H9 (cell line): ENCODE data around the gene KIF4A. TPM values are rescaled to one million over a fixed set of nuclear protein-coding genes. Genes with fewer than 3 reads are reported as not detected.

Experiments used
- DNase-seq: peaks from one replicate; pipeline ENCODE4 v3.0.0-alpha.2; 2017
- H2AFZ ChIP-seq: one replicate; pipeline ENCODE4 v1.6.1; 2013; ENCODE audit warnings: mild to moderate bottlenecking, low read length, control low read depth, moderate library complexity
- H2AK5ac ChIP-seq: 2 replicates; pipeline ENCODE4 v1.6.1; 2013; ENCODE audit warnings: low read length, control low read depth, mixed read lengths; ENCODE audit not compliant: insufficient read length
- H2BK120ac ChIP-seq: one replicate; pipeline ENCODE4 v1.6.1; 2013; ENCODE audit warnings: low read depth, mild to moderate bottlenecking, low read length, control low read depth, inconsistent platforms; ENCODE audit not compliant: poor library complexity, severe bottlenecking
- H2BK12ac ChIP-seq: 2 replicates; pipeline ENCODE4 v1.6.1; 2013; ENCODE audit warnings: low read length, control low read depth, mixed read lengths, low read depth; ENCODE audit not compliant: insufficient read length
- H2BK15ac ChIP-seq: 2 replicates; pipeline ENCODE4 v1.6.1; 2013; ENCODE audit warnings: low read depth, low read length, control low read depth
- H2BK20ac ChIP-seq: one replicate; pipeline ENCODE4 v1.6.1; 2013; ENCODE audit warnings: low read depth, mild to moderate bottlenecking, low read length, control low read depth, inconsistent platforms; ENCODE audit not compliant: poor library complexity, severe bottlenecking
- H2BK5ac ChIP-seq: 2 replicates; pipeline ENCODE4 v1.6.1; 2013; ENCODE audit warnings: low read length, control low read depth, mixed read lengths; ENCODE audit not compliant: insufficient read length
- H3K14ac ChIP-seq: 2 replicates; pipeline ENCODE4 v1.6.1; 2013; ENCODE audit warnings: low read length, control low read depth; ENCODE audit not compliant: insufficient read depth
- H3K18ac ChIP-seq: 2 replicates; pipeline ENCODE4 v1.6.1; 2013; ENCODE audit warnings: low read depth, mild to moderate bottlenecking, mixed read lengths, low read length, control low read depth; ENCODE audit not compliant: insufficient read length
- H3K23ac ChIP-seq: 2 replicates; pipeline ENCODE4 v1.6.1; 2013; ENCODE audit warnings: low read length, control low read depth, mixed read lengths, low read depth; ENCODE audit not compliant: insufficient read length
- H3K23me2 ChIP-seq: 2 replicates; pipeline ENCODE4 v1.6.1; 2013; ENCODE audit warnings: low read depth, mild to moderate bottlenecking, mixed read lengths, low read length, control low read depth; ENCODE audit not compliant: insufficient read length, poor library complexity, severe bottlenecking
- H3K27ac ChIP-seq: 2 replicates; pipeline ENCODE4 v1.5.1; 2013; ENCODE audit warnings: low read length, control low read depth, mixed read lengths, low read depth; ENCODE audit not compliant: insufficient read length
- H3K27me3 ChIP-seq: 2 replicates; pipeline ENCODE4 v1.6.1; 2013; ENCODE audit warnings: low read length, control low read depth, inconsistent platforms; ENCODE audit not compliant: insufficient read depth
- H3K4ac ChIP-seq: 2 replicates; pipeline ENCODE4 v1.6.1; 2013; ENCODE audit warnings: low read depth, mild to moderate bottlenecking, control low read depth, inconsistent platforms, low read length, moderate library complexity
- H3K4me1 ChIP-seq: 2 replicates; pipeline ENCODE4 v1.6.1; 2013; ENCODE audit warnings: low read length, control low read depth, inconsistent platforms; ENCODE audit not compliant: insufficient read depth
- H3K4me2 ChIP-seq: 2 replicates; pipeline ENCODE4 v1.6.1; 2013; ENCODE audit warnings: low read length, control low read depth, mixed read lengths; ENCODE audit not compliant: insufficient read length, insufficient read depth
- H3K56ac ChIP-seq: 2 replicates; pipeline ENCODE4 v1.6.1; 2013; ENCODE audit warnings: low read depth, mild to moderate bottlenecking, mixed read lengths, low read length, control low read depth; ENCODE audit not compliant: insufficient read length
- H3K79me1 ChIP-seq: 2 replicates; pipeline ENCODE4 v1.6.1; 2013; ENCODE audit warnings: low read depth, mild to moderate bottlenecking, moderate library complexity, low read length, control low read depth, inconsistent platforms; ENCODE audit not compliant: insufficient read depth, poor library complexity, severe bottlenecking
- H3K79me2 ChIP-seq: 2 replicates; pipeline ENCODE4 v1.6.1; 2013; ENCODE audit warnings: low read length, control low read depth, inconsistent platforms; ENCODE audit not compliant: insufficient read depth
- H3K9ac ChIP-seq: 2 replicates; pipeline ENCODE4 v1.6.1; 2013; ENCODE audit warnings: low read length, control low read depth, mixed read lengths; ENCODE audit not compliant: insufficient read length; ENCODE audit errors: extremely low read depth
- H3K9me3 ChIP-seq: one replicate; pipeline ENCODE4 v1.6.1; 2013; ENCODE audit warnings: low read depth, low read length, inconsistent platforms; ENCODE audit not compliant: control insufficient read depth
- H3T11ph ChIP-seq: one replicate; pipeline ENCODE4 v1.6.1; 2013; ENCODE audit warnings: mild to moderate bottlenecking, low read length, control low read depth, inconsistent platforms
- H4K20me1 ChIP-seq: one replicate; pipeline ENCODE4 v1.6.1; 2013; ENCODE audit not compliant: control insufficient read depth, insufficient read length, insufficient read depth
- H4K5ac ChIP-seq: 2 replicates; pipeline ENCODE4 v1.6.1; 2013; ENCODE audit warnings: low read depth, mild to moderate bottlenecking, mixed read lengths, low read length, control low read depth; ENCODE audit not compliant: insufficient read length
- H4K8ac ChIP-seq: replicated peaks from 2 replicates; pipeline ENCODE4 v1.6.1; 2013; ENCODE audit warnings: low read length, control low read depth, mixed read lengths, low read depth; ENCODE audit not compliant: insufficient read length
- H4K91ac ChIP-seq: 2 replicates; pipeline ENCODE4 v1.6.1; 2013; ENCODE audit warnings: low read depth, mild to moderate bottlenecking, moderate library complexity, mixed read lengths, low read length, control low read depth; ENCODE audit not compliant: insufficient read length
- H3K27ac Mint-ChIP-seq, 3 experiments: 2 replicates in 2 of 3; 3 replicates in 1 of 3; pipeline ENCODE4 v1.8.0; 2020 to 2021; ENCODE audit warnings: mixed read lengths in 3 of 3, mild to moderate bottlenecking in 1 of 3, moderate library complexity in 1 of 3
- H3K27me3 Mint-ChIP-seq: 2 replicates; pipeline ENCODE4 v1.8.0; 2021; ENCODE audit warnings: low read depth, mild to moderate bottlenecking, moderate library complexity, mixed read lengths
- H3K36me3 Mint-ChIP-seq, 3 experiments: 2 replicates in 2 of 3; 3 replicates in 1 of 3; pipeline ENCODE4 v1.8.0; 2020 to 2021; ENCODE audit warnings: low read depth in 3 of 3, mixed read lengths in 3 of 3; ENCODE audit not compliant: insufficient read depth in 1 of 3
- H3K4me1 Mint-ChIP-seq, 2 experiments: 2 replicates each; pipeline ENCODE4 v1.8.0; 2020; ENCODE audit warnings: mixed read lengths in 2 of 2
- H3K4me3 Mint-ChIP-seq, 2 experiments: 2 replicates in 1 of 2; 3 replicates in 1 of 2; pipeline ENCODE4 v1.8.0; 2020 to 2021; ENCODE audit warnings: mild to moderate bottlenecking in 2 of 2, mixed read lengths in 2 of 2, moderate library complexity in 1 of 2
- H3K9me3 Mint-ChIP-seq, 2 experiments: 2 replicates in 1 of 2; 3 replicates in 1 of 2; pipeline ENCODE4 v1.8.0; 2020; ENCODE audit warnings: mild to moderate bottlenecking in 2 of 2, mixed read lengths in 2 of 2, moderate library complexity in 1 of 2
- WGBS: extraction: QIAGEN DNeasy Blood & Tissue Kit; methylation state at CpG from one replicate; pipeline ENCODE4 v1.1.7; 2013; ENCODE audit warnings: missing lambda C conversion rate, low lambda C conversion rate, mixed read lengths; ENCODE audit not compliant: insufficient read length; ENCODE audit errors: extremely low coverage; 5-methylcytosine and 5-hydroxymethylcytosine counted together
- total RNA-seq: library from RNA; stranded (reverse); gene quantifications from 2 replicates; pipeline ENCODE4 v1.2.1, GENCODE V29; 2021
- TF ChIP-seq, protein P1 (sequence below): fragments of 200-600 bp; sonication (generic); conservative IDR thresholded peaks from 3 replicates; pipeline ENCODE4 v1.8.0; 2021; ENCODE audit warnings: antibody characterized with exemption, mild to moderate bottlenecking

Gene KIF4A
- total RNA-seq, 1 experiment from 2014 or later = 41.8 TPM

DNA sequence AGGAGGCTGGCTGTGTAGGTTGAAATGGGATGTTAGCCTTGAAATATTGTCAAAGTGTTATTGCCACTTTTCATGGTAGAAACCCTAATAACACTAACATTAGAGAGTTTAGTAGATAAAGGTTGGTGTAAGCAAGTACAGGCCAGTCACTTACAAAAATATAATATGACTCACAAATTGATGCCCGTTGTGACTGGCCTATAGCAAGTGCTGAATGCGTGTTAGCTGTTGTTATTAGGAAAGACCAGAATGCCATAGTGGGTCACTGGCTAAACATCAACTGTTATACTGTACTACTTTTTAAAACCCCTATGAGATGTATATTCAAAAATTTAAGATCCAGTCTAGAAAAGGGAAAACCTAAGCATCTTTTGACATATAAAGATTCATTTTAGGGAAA, 112.8 kb downstream of the KIF4A start:
- Mint-ChIP-seq H3K27ac (no peak overlapping the region), H3K4me3 (no peak overlapping the region), H3K9me3 (peaks cover 48 to 50% of the 10 kb centered on the region in 2 experiments), H3K4me1 (no peaks in the 10 kb centered on the region), H3K36me3 (peaks cover 18 to 67% (median 52%) of the 10 kb centered on the region in 3 experiments; a peak in 6 of 7 replicates), H3K27me3 (no peaks in the 10 kb centered on the region)
- Histone ChIP-seq H2BK20ac (no peak overlapping the region), H3K56ac (no peak overlapping the region), H2BK15ac (no peak overlapping the region), H3K27ac (no peak overlapping the region), H3K18ac (no peak overlapping the region), H3K4me1 (no peaks in the 10 kb centered on the region), H3K27me3 (no peaks in the 10 kb centered on the region), H4K8ac (no peak overlapping the region), H2AFZ (no peak overlapping the region), H4K20me1 (no peaks in the 10 kb centered on the region), H2BK120ac (no peak overlapping the region), H3K9ac (no peak overlapping the region), H3K79me2 (0 out of 2 replicates have a peak, but pooled peaks cover 2% of the 10 kb centered on the region), H3K9me3 (peaks cover 44% of the 10 kb centered on the region), H3K79me1 (no peaks in the 10 kb centered on the region), H3K23me2 (no peaks in the 10 kb centered on the region), H3K4ac (no peak overlapping the region), H3K23ac (no peak overlapping the region), H3K14ac (no peak overlapping the region), H2AK5ac (no peak overlapping the region), H4K5ac (no peak overlapping the region), H4K91ac (no peak overlapping the region), H2BK12ac (no peak overlapping the region), H2BK5ac (no peak overlapping the region), H3T11ph (no peak overlapping the region), H3K4me2 (no peak overlapping the region)
- no peak for DNase-seq
- TF ChIP-seq, protein P1, sequence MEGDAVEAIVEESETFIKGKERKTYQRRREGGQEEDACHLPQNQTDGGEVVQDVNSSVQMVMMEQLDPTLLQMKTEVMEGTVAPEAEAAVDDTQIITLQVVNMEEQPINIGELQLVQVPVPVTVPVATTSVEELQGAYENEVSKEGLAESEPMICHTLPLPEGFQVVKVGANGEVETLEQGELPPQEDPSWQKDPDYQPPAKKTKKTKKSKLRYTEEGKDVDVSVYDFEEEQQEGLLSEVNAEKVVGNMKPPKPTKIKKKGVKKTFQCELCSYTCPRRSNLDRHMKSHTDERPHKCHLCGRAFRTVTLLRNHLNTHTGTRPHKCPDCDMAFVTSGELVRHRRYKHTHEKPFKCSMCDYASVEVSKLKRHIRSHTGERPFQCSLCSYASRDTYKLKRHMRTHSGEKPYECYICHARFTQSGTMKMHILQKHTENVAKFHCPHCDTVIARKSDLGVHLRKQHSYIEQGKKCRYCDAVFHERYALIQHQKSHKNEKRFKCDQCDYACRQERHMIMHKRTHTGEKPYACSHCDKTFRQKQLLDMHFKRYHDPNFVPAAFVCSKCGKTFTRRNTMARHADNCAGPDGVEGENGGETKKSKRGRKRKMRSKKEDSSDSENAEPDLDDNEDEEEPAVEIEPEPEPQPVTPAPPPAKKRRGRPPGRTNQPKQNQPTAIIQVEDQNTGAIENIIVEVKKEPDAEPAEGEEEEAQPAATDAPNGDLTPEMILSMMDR = no peak
- WGBS = no CpG with 5 or more reads among the region's 2 CpGs
